PFSK-1 (cell line): Measurements from ENCODE around the gene LIN54.

Experiments used
- FOXP2 ChIP-seq: optimal IDR thresholded peaks from 2 replicates; pipeline ENCODE3; 2011; ENCODE audit warnings: borderline replicate concordance, control low read depth, inconsistent platforms; ENCODE audit not compliant: insufficient read depth; ENCODE audit errors: extremely low read length, extremely low read depth
- POLR2AphosphoS5 ChIP-seq: IDR thresholded peaks from 2 replicates; pipeline ENCODE4 v1.6.1; 2012; ENCODE audit warnings: low read depth, mild to moderate bottlenecking, control low read depth, low read length, moderate library complexity
- SIN3A ChIP-seq: IDR thresholded peaks from 2 replicates; pipeline ENCODE4 v1.6.1; 2012; ENCODE audit warnings: mild to moderate bottlenecking, low read length, moderate library complexity, borderline replicate concordance; ENCODE audit not compliant: insufficient read depth
- TAF1 ChIP-seq: IDR thresholded peaks from 2 replicates; pipeline ENCODE4 v1.6.1; 2012; ENCODE audit warnings: low read length, control low read depth, borderline replicate concordance; ENCODE audit not compliant: insufficient read depth
- TF ChIP-seq, protein P1 (sequence below), 2 experiments: IDR thresholded peaks; 2 replicates each; pipeline versions ENCODE4 v1.6.1 to v1.8.0; 2011 to 2012; ENCODE audit warnings: low read depth in 2 of 2, low read length in 2 of 2, control low read depth in 1 of 2, inconsistent platforms in 1 of 2, mild to moderate bottlenecking in 1 of 2, moderate library complexity in 1 of 2; ENCODE audit not compliant: insufficient read depth in 1 of 2

Gene LIN54

GRCh38 chr4:83013420-83013867 is 2.8 kb upstream of the LIN54 start:
- TF ChIP-seq FOXP2, result no peak
- TF ChIP-seq, protein P1, sequence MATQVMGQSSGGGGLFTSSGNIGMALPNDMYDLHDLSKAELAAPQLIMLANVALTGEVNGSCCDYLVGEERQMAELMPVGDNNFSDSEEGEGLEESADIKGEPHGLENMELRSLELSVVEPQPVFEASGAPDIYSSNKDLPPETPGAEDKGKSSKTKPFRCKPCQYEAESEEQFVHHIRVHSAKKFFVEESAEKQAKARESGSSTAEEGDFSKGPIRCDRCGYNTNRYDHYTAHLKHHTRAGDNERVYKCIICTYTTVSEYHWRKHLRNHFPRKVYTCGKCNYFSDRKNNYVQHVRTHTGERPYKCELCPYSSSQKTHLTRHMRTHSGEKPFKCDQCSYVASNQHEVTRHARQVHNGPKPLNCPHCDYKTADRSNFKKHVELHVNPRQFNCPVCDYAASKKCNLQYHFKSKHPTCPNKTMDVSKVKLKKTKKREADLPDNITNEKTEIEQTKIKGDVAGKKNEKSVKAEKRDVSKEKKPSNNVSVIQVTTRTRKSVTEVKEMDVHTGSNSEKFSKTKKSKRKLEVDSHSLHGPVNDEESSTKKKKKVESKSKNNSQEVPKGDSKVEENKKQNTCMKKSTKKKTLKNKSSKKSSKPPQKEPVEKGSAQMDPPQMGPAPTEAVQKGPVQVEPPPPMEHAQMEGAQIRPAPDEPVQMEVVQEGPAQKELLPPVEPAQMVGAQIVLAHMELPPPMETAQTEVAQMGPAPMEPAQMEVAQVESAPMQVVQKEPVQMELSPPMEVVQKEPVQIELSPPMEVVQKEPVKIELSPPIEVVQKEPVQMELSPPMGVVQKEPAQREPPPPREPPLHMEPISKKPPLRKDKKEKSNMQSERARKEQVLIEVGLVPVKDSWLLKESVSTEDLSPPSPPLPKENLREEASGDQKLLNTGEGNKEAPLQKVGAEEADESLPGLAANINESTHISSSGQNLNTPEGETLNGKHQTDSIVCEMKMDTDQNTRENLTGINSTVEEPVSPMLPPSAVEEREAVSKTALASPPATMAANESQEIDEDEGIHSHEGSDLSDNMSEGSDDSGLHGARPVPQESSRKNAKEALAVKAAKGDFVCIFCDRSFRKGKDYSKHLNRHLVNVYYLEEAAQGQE (IDR thresholded peaks at IDR 0.05; ENCODE audit: insufficient read depth in 1 of 2, low read depth in 2 of 2, low read length in 2 of 2), result no peak
- TF ChIP-seq TAF1, result no peak
- no peak for TF ChIP-seq SIN3A
- no peak for TF ChIP-seq POLR2AphosphoS5

DNA sequence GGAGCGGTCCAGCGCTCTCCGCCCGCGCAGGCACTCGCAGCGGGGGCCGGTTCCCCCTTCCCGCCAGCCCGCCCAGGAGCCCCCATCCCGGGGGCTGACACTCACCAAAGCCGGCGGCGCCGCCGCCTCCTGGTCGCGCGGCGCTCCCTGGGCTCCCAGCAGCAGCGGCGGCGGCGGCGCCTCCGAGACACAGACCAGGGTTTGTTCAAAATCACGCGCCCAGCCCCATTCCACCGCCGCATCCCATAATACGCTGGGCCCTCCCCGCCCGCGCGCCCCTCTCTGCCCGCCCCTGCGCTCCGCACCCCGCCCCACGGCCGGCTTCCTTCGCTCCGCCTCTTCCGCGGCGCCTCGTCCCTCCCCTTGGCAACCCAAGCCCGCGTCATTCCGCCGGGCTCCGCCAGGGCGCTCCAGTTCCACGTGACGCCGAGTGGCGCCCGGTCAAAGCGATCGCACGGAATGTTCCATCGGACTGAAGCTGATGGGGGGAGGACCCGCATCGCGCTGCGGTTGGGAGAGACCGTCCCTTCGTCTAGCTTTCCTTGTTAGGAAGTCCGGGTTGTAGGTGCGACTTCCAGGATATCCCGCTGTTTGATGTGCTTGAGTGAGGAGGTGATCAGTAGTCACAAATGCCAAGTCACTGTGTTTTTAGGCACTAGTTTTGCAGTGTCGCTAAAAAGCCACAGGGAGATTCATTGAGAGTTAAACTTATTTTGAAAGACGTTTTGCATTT is 2.2 kb upstream of the LIN54 start:
- 0 out of 2 replicates have a peak, but pooled peaks have one; percentile 15 for TF ChIP-seq TAF1
- peak; percentile 58 for TF ChIP-seq POLR2AphosphoS5
- no peak for TF ChIP-seq SIN3A
- peak; percentile 90 for TF ChIP-seq FOXP2

DNA sequence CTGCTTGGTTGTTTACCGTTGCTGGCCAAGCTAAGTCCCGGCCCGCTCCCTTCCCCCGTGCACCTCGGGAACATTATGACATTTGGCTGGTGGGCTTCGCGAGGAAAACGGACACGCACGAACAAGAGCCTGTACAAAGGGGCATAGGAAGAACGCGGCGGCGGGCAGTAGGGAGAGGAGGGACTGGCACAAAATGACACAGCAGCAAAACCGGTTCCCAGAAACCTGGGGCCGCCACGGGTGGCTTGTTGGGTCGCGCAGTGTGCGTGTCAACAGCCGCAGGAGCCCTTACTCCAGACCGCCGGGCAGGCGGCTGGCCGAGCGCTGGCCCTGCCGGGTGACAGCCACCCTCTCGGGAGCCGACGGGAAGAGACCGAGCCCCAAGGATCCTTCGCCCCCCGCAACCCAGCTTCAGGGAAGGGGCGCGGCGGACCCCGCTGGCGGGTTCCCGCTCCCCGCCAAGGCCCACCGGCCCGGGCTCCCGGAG is 1.6 kb upstream of the LIN54 start:
- TF ChIP-seq FOXP2, result peak; percentile 15
- TF ChIP-seq, protein P1 (IDR thresholded peaks at IDR 0.05; ENCODE audit: insufficient read depth in 1 of 2, low read depth in 2 of 2, low read length in 2 of 2), result no peak
- 0 out of 2 replicates have a peak, but pooled peaks have one; percentile 39 for TF ChIP-seq SIN3A
- TF ChIP-seq POLR2AphosphoS5, result no peak
- no peak for TF ChIP-seq TAF1

- TF ChIP-seq SIN3A (no peak), TAF1 (no peak), POLR2AphosphoS5 (no peak), FOXP2 (no peak)
- TF ChIP-seq, protein P1 (IDR thresholded peaks at IDR 0.05; ENCODE audit: insufficient read depth in 1 of 2, low read depth in 2 of 2, low read length in 2 of 2), result no peak
Observed at GRCh38 chr4:83011689-83012199, 1.1 kb upstream of the LIN54 start.

- TF ChIP-seq POLR2AphosphoS5, result no peak
Observed at GRCh38 chr4:83010111-83010521, 507 bp downstream of the LIN54 start.

DNA sequence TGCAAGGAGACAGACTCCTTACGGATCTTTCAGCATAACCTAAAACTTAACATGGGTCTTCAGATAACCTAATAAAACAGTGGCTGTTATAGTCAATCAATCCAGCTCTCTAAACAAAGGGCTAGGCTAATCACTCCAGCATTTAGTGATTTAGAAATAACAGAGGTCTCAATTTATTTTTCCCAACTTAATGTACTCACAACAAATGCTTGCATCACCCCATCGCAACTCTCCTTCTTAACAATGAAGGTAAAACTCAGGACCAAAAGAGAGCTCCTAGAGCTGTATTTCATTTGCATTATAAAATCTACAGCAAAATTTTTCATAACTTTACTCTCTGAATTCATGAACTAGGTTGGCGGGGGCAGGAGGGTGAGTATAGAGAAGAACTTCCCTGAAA is 1.1 kb downstream of the LIN54 start:
- TF ChIP-seq, protein P1 (IDR thresholded peaks at IDR 0.05; ENCODE audit: insufficient read depth in 1 of 2, low read depth in 2 of 2, low read length in 2 of 2), result no peak
- TF ChIP-seq FOXP2 (no peak), SIN3A (no peak), TAF1 (no peak), POLR2AphosphoS5 (no peak)
